CD4-positive, alpha-beta T cell treated with Interleukin-15 for 4 hours (primary cell): ENCODE results near the gene PSMD14.

Source experiments
- DNase-seq: peaks from one replicate; pipeline ENCODE4 v3.0.0-alpha.2; 2020; ENCODE audit warnings: low spot score

The PSMD14 gene

GRCh38 chr2:161386228-161386824 lies 78.1 kb downstream of the PSMD14 start:
- no peak for DNase-seq

GRCh38 chr2:161388146-161388779 lies 80.0 kb downstream of the PSMD14 start:
- DNase-seq: no peak

- no peak for DNase-seq
Observed at GRCh38 chr2:161391737-161392506, 83.7 kb downstream of the PSMD14 start.

- no peak for DNase-seq
Observed at GRCh38 chr2:161400076-161400475, 91.9 kb downstream of the PSMD14 start.

DNA sequence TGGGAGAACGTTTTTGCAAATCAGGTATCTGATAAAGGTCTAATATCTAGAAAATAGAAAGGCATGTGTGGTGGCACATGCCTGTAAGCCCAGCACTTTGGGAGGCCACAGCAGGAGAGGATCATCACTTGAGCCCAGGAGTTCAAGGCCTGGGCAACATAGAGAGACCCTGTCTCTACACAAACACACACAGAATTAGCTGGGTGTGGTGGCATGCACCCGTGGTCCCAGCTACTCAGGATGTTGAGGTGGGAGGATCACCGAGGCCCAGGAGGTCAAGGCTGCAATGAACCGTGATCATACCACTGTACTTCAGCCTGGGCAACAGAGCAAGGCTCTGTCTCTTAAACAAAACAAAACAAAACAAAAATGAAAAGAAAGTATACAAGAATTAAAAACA lies 94.1 kb downstream of the PSMD14 start:
- no peak for DNase-seq

- DNase-seq: no peak
Observed at GRCh38 chr2:161406316-161406715, 98.1 kb downstream of the PSMD14 start.

- DNase-seq: no peak
Observed at GRCh38 chr2:161407597-161407996, 99.4 kb downstream of the PSMD14 start.

DNA sequence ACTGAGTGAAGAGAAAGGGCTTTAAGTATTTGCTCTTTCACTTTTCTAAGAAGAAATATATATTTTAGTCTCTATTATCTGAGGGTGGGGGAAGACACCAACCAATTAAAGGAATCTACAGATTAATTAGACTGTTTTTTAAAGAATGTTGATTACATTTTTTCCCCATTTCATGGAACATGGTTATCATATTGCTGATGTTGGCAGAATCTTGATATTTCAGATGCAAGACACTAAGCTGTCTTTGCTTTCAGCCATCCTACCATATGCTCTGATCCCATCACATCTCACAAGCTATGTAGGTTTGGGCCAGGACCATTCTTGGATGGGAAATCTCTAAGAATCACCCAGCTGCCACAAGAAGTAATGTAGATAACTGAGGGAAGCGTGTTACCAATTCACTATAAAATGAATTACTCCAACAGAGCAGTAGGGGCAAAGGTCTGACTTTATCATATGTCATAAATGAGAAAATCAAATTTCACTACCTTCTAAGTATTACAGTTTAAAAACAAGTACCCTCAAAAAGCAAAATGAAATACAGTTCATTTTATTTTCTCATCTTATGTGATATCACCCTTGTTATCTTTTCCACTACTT lies 101.2 kb downstream of the PSMD14 start:
- no peak for DNase-seq

- DNase-seq: no peak
Observed at GRCh38 chr2:161412346-161412745, 104.1 kb downstream of the PSMD14 start.

DNA sequence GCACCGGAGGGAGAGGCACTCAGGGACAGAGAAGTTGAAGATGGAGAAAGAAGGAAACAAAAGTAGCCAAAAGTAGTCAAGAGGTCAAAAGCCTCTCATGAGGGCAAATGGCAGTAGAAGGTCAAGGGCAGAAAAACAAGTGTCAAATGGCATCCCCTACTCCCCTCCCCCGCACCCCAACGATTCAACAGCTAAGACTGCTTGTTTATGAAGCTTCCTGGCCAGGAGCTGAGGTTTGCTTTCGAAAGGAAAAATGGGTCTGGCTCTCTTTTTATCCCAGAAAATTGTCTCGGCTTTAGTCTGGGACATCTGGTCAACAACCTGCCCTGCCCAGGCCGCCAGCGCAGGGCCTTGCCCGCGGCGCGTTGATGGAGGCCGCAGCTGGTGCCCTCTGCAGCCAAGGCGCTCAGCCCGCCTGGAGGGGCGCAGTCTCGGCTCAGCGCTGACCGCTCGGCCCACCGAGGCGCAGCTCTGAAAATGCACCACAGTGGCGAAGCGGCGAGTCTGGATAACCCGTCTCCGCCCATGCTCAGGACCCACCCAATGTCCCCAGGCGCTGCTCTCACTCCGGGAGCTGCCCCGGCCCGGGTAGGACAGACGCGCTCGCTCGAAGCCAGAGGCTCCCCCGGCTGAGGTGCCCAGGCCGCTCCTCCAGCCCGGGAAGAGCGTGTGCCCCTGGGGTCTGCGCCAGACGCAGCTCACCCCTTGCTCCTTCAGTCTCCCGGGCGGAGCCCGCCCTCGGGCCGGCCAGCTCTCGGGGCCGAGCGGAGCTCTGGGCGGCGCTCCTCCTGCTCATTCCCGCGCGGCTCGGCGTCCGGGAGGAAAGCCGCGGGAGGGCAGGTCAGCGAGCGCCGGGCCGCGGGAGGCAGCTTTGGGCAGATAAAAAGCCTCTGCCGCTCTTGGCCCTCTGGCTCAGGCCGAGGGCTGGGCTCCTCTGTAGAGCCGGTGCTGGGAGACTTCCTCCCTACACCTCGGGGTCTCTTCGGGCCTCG lies 106.1 kb downstream of the PSMD14 start:
- DNase-seq: no peak

DNA sequence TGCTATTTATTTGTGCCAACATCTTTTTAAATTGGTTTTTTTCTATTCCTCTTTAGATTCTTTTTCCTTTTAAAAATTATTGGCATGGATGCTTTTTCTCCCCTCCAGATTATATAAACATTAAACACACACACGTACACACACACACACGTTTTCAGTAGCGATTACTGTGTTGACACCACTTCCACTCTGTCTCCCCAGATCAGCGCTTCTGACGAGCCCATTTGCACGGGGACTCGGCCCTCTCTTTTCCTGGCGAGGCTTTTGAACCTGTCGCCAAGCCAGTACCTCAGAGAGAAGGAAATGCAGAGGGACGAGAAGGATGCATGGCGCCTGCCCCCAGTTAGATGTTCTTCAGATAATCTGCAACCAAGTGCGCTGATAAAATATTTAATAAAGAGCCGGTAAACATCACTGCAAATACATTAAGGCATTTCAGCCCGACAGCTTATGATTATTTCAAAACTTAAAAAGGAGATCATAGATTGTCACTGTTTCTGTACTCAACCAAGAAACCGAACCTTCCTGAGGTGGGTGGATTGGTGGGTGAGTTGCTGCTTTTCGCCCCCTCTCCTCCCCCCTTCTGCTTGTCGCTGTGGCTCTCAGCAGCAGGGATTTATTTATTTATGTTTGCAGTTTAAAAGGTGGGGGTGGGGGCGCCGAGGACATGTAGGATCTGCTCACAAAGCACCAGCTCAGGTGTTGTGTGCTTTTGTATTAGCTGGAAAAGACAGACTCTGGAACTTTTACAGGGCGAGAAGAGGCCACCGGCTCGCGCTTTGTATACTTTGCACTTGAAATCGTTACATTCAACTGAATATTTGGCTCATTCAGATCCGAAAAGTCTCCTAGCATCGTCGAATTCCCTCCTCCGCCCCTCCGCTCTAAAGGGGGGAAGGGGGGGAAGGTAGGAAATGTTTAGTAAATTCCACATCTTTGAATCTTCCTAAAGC lies 107.1 kb downstream of the PSMD14 start:
- DNase-seq: no peak

- no peak for DNase-seq
Observed at GRCh38 chr2:161415987-161416707, 107.9 kb downstream of the PSMD14 start, which contains the start of gene TBR1. Gene TBR1, plus strand, starts transcription at chr2:161416297. Its CDS starts 114 bp downstream, at chr2:161416411.

DNA sequence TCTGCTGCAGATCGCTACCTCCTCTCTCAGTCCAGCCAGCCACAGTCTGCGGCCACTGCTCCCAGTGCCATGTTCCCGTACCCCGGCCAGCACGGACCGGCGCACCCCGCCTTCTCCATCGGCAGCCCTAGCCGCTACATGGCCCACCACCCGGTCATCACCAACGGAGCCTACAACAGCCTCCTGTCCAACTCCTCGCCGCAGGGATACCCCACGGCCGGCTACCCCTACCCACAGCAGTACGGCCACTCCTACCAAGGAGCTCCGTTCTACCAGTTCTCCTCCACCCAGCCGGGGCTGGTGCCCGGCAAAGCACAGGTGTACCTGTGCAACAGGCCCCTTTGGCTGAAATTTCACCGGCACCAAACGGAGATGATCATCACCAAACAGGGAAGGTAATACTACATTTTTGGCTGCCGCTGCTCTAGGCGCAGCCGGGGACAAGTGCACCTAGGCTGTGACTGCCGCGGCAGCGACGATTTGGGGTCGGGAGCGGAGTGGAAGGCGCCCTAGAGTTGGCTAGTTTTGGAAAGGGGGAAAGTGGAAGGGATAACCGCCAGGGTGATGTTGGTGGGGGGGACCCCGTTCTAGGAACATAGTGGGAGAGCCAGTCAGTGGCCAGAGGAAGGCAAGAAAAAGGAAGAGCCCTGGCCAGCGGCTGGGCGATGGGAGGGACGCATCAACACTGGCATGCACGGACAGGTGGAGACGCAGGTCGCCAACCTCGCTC lies 108.6 kb downstream of the PSMD14 start:
- no peak for DNase-seq

GRCh38 chr2:161417438-161418274 lies 109.4 kb downstream of the PSMD14 start:
- DNase-seq: no peak

DNA sequence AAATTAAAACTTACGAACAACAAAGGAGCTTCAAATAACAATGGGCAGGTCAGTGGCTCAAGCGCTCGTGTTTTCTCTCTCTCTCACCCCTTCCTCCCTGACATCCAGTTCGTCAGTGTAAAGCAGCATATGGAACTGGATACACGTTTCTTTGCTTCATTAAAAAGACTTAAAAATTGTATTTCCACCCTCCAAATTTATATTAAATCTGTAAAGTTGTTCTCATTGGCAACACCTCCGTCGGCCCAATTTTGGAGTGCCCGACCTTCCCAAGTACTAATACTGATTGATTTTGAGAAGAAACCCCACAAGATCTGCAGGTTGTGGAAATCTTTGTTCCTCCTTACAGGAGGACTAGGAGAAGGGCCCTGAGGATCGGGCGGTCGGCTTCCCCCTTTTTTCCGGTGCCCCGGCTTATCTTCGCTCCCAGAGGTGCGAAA lies 110.1 kb downstream of the PSMD14 start:
- DNase-seq: no peak

GRCh38 chr2:161418715-161419637 lies 110.8 kb downstream of the PSMD14 start:
- DNase-seq: no peak

GRCh38 chr2:161419638-161420190 lies 111.5 kb downstream of the PSMD14 start:
- no peak for DNase-seq
